Testis (tissue), 3 donors: ENCODE measurements around the gene CCL27. TPM values are rescaled to one million over a fixed set of nuclear protein-coding genes. Genes with fewer than 3 reads are reported as not detected.

Source experiments
- DNase-seq: peaks from one replicate; pipeline ENCODE4 v3.0.0-alpha.2; 2019
- H3K27ac ChIP-seq, 2 donors: fragments of 200-600 bp; sonication (generic); one replicate each; pipeline ENCODE4 v1.5.1; 2019
- H3K27me3 ChIP-seq: fragments of 200-600 bp; sonication (generic); one replicate; pipeline ENCODE4 v1.5.1; 2019
- H3K36me3 ChIP-seq: fragments of 200-600 bp; sonication (generic); one replicate; pipeline ENCODE4 v1.5.1; 2017; ENCODE audit warnings: low read depth; ENCODE audit errors: missing control alignments
- H3K4me1 ChIP-seq: fragments of 200-600 bp; sonication (generic); one replicate; pipeline ENCODE4 v1.5.1; 2019
- H3K4me3 ChIP-seq, 2 donors: fragments of 200-600 bp; sonication (generic); one replicate each; pipeline ENCODE4 v1.5.1; 2017 to 2019
- H3K9me3 ChIP-seq: fragments of 200-600 bp; sonication (generic); one replicate; pipeline ENCODE4 v1.5.1; 2017
- CTCF ChIP-seq, 3 experiments: fragments of 450-650 bp in 2 of 3; fragments of 200-600 bp in 1 of 3; sonication (generic) in 1 of 3; IDR thresholded peaks; one replicate each; pipeline ENCODE4 v1.5.1; 2016 to 2019; ENCODE audit warnings: antibody characterized with exemption in 3 of 3, mild to moderate bottlenecking in 2 of 3, moderate library complexity in 1 of 3
- POLR2A ChIP-seq: fragments of 450-650 bp; IDR thresholded peaks from one replicate; pipeline ENCODE4 v1.6.1; 2017; ENCODE audit warnings: antibody characterized with exemption, mild to moderate bottlenecking, moderate library complexity
- WGBS, 2 donors: methylation state at CpG; one replicate each; pipeline ENCODE4 v1.1.5; 2018; 5-methylcytosine and 5-hydroxymethylcytosine counted together
- intact Hi-C: fragments of 100-400 bp; cut with DNase I; formaldehyde crosslinking; loops from one replicate; pipeline ENCODE4 v1.15.1; 2023; ENCODE audit warnings: low total_unique reads
- polyA plus RNA-seq: library from polyadenylated mRNA; stranded (reverse); fragments of 350-450 nt; fragmentation: Illumina TruSeq; extraction: RNeasy Lipid Tissue Mini Kit (QIAGEN cat#74804); gene quantifications from one replicate; pipeline ENCODE4 v1.2.3, GENCODE V29; 2014; ENCODE audit warnings: low read depth, low replicate concordance; ENCODE audit not compliant: insufficient read depth
- total RNA-seq, 2 donors: library from RNA; depleted of rRNA; stranded (reverse); fragments of >200 nt; gene quantifications; one replicate each; pipeline ENCODE4 v1.2.3, GENCODE V29; 2016

Gene CCL27
- total and polyA plus RNA-seq, 3 donors from 2014 or later: 1.4 to 3.1 TPM; not detected in 1

- H3K27ac ChIP-seq: peak overlapping the region; percentile 26 to 37
- H3K36me3 ChIP-seq: no peaks in the 10 kb centered on the region
- WGBS, 2 donors: 19 to 40% methylated on average over 11 of the region's 11 CpGs
- peaks cover 46% of the 10 kb centered on the region for H3K4me1 ChIP-seq
- H3K4me3 ChIP-seq: no peak overlapping the region
- peak; percentile 77 for DNase-seq
- no peaks in the 10 kb centered on the region for H3K27me3 ChIP-seq
- no peaks in the 10 kb centered on the region for H3K9me3 ChIP-seq
- no peak for TF ChIP-seq POLR2A
- TF ChIP-seq CTCF (IDR thresholded peaks at IDR 0.05): no peak
- intact Hi-C loops: no loop called here
These were observed 8.0 kb downstream of the CCL27 start for GRCh38 chr9:34654323-34655051.

GRCh38 chr9:34653151-34654072, 9.0 kb downstream of the CCL27 start:
- Histone ChIP-seq H3K4me3 (no peak overlapping the region), H3K27ac (peak overlapping the region in 1 of 2 donors; percentile 37), H3K9me3 (no peaks in the 10 kb centered on the region), H3K27me3 (no peaks in the 10 kb centered on the region), H3K36me3 (no peaks in the 10 kb centered on the region), H3K4me1 (peaks cover 46% of the 10 kb centered on the region)
- DNase-seq: peak; percentile 53
- intact Hi-C loops: no loop called here
- TF ChIP-seq POLR2A (no peak), CTCF (IDR thresholded peaks at IDR 0.05) (no peak)
- 35 to 49% methylated on average over 11 of the region's 11 CpGs for WGBS, 2 donors

GRCh38 chr9:34652602-34653000, 9.9 kb downstream of the CCL27 start:
- no peaks in the 10 kb centered on the region for H3K9me3 ChIP-seq
- H3K27ac ChIP-seq: peak overlapping the region in 1 of 2 donors; percentile 37
- H3K4me1 ChIP-seq: peaks cover 48% of the 10 kb centered on the region
- no peaks in the 10 kb centered on the region for H3K27me3 ChIP-seq
- no peaks in the 10 kb centered on the region for H3K36me3 ChIP-seq
- peak overlapping the region; percentile 6 to 53 for H3K4me3 ChIP-seq
- no peak for TF ChIP-seq CTCF (IDR thresholded peaks at IDR 0.05)
- TF ChIP-seq POLR2A: no peak
- WGBS, 2 donors: 16 to 20% methylated on average over 5 of the region's 5 CpGs
- DNase-seq: peak; percentile 43
- intact Hi-C loops: no loop called here

- peak within 1 kb of the TSS; percentile 6 to 53 for H3K4me3 ChIP-seq
- WGBS, 2 donors: 3 to 4% methylated on average over 16 to 23 of the region's 24 CpGs
- intact Hi-C loops: no loop called here
These were observed 10.4 kb downstream of the CCL27 start, which contains the start of gene IL11RA for GRCh38 chr9:34651876-34652601. Gene IL11RA (plus strand): TSS chr9:34652185. CDS start chr9:34655218, 3,033 bp downstream.

More at GRCh38 chr9:34651876-34652601, 10.4 kb downstream of the CCL27 start, which contains the start of gene IL11RA:
- no peaks in the 10 kb centered on the region for H3K27me3 ChIP-seq
- peaks cover 52% of the 10 kb centered on the region for H3K4me1 ChIP-seq
- H3K9me3 ChIP-seq: no peaks in the 10 kb centered on the region
- DNase-seq: peak; percentile 92
- no peak for TF ChIP-seq POLR2A
- TF ChIP-seq CTCF (IDR thresholded peaks at IDR 0.05): no peak
- peak within 1 kb of the TSS; percentile 2 to 42 for H3K27ac ChIP-seq
- no peaks in the 10 kb centered on the region for H3K36me3 ChIP-seq
